ENCODE data around the gene TMEM272. TPM values are rescaled to one million over a fixed set of nuclear protein-coding genes. Genes with fewer than 3 reads are reported as not detected.

Gene TMEM272
- total RNA-seq, 4 donors from 2014 or later: 0.13 to 0.74 (median 0.16) TPM; not detected in 1

DNA sequence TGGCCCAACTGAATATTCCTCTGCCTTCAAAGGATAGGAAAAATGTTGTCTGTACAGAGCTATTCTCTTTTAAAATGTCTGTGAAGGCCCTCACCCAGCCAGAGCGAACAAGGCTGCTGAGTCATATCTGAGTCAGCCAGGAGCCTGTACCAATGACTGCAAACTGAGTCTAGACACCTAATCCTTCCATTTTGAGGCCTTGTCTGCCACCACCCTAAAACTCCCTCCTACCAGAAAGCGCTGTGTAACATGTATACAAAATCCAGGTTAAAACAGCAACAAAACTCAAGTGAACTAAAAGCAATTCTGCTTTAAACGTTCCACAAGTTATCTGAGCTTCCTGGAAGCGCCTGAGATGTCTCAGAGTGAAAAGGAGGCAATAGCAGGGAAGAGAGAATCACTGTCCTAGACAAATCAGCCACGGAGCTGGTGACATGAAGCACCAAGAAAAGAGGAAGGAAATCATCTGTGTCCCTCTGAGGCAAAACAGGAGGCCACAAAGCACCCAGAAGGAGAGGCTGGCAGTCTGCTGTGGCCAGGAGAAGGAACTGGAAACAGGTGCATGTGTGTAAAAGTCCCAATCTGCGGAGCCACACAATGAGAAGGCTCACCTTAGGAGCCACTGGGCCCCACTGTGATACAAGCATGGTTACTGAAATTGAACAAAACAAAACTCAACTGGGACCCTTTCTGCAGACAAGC lies 51.3 kb downstream of the TMEM272 start:
- no peak for TF ChIP-seq CTCF (IDR thresholded peaks at IDR 0.05)
- ATAC-seq (ENCODE audit: low FRiP score): peak; percentile 82
- peak; percentile 47 for DNase-seq (ENCODE audit: low spot score)

DNA sequence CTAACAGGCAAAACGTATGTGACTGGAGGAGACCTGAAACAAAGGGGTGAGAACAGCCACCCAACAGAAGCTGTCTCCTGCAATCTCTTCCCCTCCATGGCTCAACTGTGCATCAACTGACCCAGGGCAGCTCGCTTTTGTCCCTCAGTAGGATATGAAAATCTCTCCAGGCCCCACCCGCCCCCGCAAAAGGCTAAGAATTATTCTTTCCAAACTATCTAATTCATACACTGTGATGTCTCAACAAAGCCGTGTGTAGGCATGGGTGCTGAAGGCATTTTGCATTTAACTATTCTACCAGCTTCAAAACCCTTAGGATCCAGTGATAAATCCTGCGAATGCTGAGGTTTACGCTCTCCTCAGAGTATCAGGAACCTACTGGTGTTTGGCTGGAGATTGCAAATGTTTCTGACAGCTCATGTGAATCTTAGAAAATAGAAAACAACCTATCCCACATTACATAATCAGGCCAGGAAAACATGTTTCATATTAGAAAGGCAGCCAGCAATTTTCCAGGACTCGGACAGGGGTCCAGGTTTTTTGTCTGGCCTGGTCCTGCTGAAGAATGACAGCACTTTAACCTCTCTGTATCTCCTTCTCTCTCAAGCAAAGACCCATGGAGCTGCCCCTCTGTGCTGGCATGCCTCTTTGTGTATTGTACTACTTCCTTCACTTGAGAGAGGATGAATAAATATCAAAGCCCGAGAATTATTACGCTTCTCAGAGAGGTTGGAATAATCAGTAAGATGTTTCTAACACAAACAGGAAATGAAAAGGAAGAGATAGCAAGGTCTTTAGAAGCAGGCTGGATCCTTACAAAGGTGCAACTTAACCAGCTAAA lies 58.3 kb downstream of the TMEM272 start:
- TF ChIP-seq CTCF (IDR thresholded peaks at IDR 0.05): no peak
- DNase-seq (ENCODE audit: low spot score) (no peak), ATAC-seq (ENCODE audit: low FRiP score) (peak; percentile 60)

- peak; percentile 37 for ATAC-seq (ENCODE audit: low FRiP score)
- DNase-seq (ENCODE audit: low spot score): no peak
- TF ChIP-seq CTCF (IDR thresholded peaks at IDR 0.05): no peak
These were observed 59.1 kb downstream of the TMEM272 start for GRCh38 chr13:51785712-51786424.

- DNase-seq (ENCODE audit: low spot score): no peak
- ATAC-seq (ENCODE audit: low FRiP score): no peak
- no peak for TF ChIP-seq CTCF (IDR thresholded peaks at IDR 0.05)
These were observed 60.9 kb downstream of the TMEM272 start for GRCh38 chr13:51784097-51784496.

DNA sequence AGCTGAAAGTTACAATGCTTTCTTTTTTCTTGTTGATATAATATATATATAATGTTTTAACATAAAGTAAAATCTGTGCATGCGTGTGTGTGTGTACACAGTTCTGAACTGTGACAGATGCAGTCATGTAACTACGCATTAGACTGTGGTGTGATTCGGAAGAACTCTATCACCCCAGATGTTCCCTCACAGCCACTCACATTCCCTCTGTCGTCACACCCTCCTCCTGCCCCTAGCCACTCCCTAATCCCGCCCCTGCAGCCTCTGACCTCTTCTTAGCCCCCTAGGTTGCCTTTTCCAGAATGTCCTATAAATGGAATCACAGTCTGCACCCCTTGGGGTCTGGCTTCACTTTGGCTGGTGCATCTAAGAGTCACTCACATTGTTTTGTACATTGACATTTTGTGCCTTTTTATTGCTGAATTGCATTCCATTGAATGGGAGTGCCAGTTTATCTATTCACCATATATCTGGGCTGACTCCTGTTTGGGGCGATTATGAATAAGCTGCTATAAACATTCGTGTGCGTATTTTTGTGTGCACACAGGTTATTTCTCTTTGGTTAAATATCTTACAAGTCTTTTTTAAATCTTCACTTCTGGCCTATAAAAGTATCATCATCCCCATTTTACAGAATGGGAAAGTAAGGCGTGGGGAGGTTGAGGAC lies 61.4 kb downstream of the TMEM272 start:
- no peak for DNase-seq (ENCODE audit: low spot score)
- TF ChIP-seq CTCF (IDR thresholded peaks at IDR 0.05): no peak
- no peak for ATAC-seq (ENCODE audit: low FRiP score)

DNA sequence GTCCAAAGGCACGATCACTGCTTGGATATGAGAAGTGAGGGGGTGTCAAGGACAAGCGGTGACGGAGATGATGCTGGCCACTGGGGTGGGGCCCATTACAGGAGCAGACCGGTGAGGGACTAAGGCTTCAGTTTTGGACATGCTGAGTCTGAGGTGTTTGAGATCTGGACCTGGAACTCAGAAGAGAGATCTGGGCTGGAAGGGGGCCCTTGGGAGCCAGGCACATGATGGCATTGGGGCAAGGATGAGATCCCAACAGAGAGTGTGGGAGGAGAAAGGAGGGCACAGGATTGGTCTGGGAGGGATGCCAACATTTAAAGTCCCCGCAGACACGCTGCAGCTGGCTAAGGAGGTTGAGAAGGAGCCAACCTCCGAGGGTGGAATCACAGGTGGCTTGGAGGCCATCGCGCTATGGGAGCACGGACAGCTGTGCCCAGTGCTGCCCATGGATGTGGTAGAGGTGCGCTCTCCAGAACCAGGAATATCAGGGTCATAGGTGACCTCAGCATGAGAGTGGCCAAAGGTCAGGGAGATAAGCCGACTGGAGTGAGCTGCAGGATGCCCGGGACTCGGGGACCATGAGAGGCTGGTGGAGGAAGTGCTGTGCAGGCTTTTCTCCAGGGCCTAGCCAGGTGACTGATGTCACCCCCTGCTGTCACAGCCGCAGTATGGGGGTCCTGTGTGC lies 62.8 kb downstream of the TMEM272 start:
- no peak for TF ChIP-seq CTCF (IDR thresholded peaks at IDR 0.05)
- DNase-seq (ENCODE audit: low spot score) (no peak), ATAC-seq (ENCODE audit: low FRiP score) (no peak)
